ENCODE data around the gene CEL.

Gene CEL

GRCh38 chr9:133050142-133050541 lies 11.6 kb upstream of the CEL start:
- ChIA-PET CTCF (interaction anchor here (1.0 to 1.4 kb wide), 2 partner anchors 28 to 97 kb away, joined by 3 to 4 read pairs; no protein-coding TSS in a partner anchor), POLR2A (ENCODE audit: low non-redundant PET) (interaction anchor here (1.3 kb wide), 1 partner anchor 99 kb away, joined by 3 read pairs; no protein-coding TSS in a partner anchor)
- H3K27ac ChIP-seq = peak overlapping the region; percentile 49
- DNase-seq (ENCODE audit: low spot score) = no peak
- TF ChIP-seq CTCF (conservative IDR thresholded peaks at IDR 0.05; ENCODE audit: low read depth) = no peak

DNA sequence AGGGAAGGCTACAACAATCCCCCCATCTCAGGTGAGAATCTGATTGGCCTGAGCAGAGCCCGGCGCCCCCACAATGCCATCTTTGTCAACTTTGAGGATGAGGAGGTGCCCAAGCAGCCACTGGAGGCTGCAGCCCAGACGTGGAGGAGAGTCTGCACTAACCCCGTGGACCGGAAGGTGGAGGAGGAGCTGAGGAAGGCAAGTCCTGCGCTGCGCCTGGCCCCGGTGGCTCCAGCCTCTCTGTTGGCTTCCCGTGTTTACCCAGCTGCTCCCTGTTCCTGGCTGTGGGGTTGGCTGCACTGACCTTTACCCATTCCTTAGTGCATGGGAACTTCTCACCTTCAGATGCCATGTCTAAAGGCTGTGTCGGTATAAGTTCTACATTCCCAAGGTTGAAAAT lies 11.0 kb upstream of the CEL start:
- ChIA-PET CTCF (interaction anchor here (1.0 to 1.4 kb wide), 2 partner anchors 29 to 96 kb away, joined by 3 to 4 read pairs; no protein-coding TSS in a partner anchor), POLR2A (ENCODE audit: low non-redundant PET) (interaction anchor here (1.3 kb wide), 1 partner anchor 99 kb away, joined by 3 read pairs; no protein-coding TSS in a partner anchor)
- DNase-seq (ENCODE audit: low spot score) = no peak
- no peak for TF ChIP-seq CTCF (conservative IDR thresholded peaks at IDR 0.05; ENCODE audit: low read depth)
- peak overlapping the region; percentile 49 for H3K27ac ChIP-seq

DNA sequence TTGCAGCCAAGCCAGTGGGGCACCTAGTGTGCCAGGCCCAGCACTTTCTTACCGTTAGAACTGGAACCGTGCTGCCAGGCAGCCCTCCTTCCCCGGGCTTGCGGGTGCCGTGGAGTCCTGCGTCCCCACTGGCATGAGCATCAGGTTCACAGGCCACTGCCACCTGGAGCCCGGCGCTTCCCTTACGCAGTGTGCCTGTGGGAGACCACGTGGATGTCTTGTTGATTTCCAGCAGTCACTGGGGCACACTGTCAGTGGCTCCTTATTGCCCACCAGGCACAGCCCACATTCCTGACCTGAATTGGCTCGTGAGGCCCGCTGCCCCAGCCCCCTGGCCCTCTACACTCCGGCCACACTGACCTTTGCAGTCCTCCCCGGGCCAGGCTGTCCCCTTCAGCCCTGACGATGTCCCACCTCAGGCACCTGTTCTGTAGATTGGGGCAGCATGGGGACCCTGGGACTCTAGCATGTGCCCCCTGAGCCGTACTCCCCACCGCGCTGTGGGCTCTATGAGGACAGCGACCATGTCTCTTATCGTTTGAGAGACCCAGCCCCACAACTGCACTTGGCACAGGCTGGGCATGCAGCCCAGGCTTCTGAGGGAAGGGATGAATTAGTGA lies 10.4 kb upstream of the CEL start:
- ChIA-PET POLR2A (ENCODE audit: low non-redundant PET) (no interaction called here), CTCF (interaction anchor here (0.5 to 1.6 kb wide), 4 partner anchors 27 to 96 kb away, joined by 3 to 4 read pairs (median 4); no protein-coding TSS in a partner anchor)
- DNase-seq (ENCODE audit: low spot score) = no peak
- H3K27ac ChIP-seq = peak overlapping the region; percentile 49; the same call in 1 of the 2 replicates
- no peak for TF ChIP-seq CTCF (conservative IDR thresholded peaks at IDR 0.05; ENCODE audit: low read depth)

DNA sequence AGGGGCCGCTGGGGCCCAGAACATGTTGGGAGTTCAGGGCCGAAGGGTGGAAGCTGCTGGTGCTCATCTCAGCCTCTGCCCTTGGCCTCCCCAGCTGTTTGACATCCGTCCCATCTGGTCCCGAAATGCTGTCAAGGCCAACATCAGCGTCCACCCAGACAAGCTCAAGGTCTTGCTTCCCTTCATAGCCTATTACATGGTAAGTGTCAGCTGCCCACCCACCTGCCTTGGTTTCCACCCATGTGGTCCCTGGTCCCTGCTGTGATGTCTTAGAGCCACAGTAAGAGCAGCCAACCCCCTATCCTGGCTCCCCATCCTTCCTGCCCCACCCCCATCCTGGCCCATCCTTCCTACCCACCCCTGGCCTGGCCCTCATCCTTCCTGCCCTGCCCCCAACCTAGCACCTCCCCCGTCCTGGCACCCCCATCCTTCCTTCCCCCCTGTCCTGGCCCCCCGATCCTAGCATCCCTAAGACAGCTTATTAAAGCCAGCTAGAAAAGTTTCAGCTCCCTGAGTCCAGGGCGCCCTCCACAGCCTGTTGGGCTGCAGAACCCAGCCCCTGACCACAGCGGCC lies 9.7 kb upstream of the CEL start:
- CTCF ChIA-PET = interaction anchor here (0.6 to 1.6 kb wide), 3 partner anchors 9 to 92 kb away, joined by 3 to 4 read pairs (median 3); no protein-coding TSS in a partner anchor
- POLR2A ChIA-PET (ENCODE audit: low non-redundant PET) = no interaction called here
- H3K27ac ChIP-seq = peak overlapping the region; percentile 49
- no peak for TF ChIP-seq CTCF (conservative IDR thresholded peaks at IDR 0.05; ENCODE audit: low read depth)
- no peak for DNase-seq (ENCODE audit: low spot score)

GRCh38 chr9:133054194-133054890 lies 7.4 kb upstream of the CEL start:
- POLR2A ChIA-PET (ENCODE audit: low non-redundant PET) = no interaction called here
- H3K27ac ChIP-seq = peak overlapping the region; percentile 97
- CTCF ChIA-PET = interaction anchor here (0.6 to 0.7 kb wide), 2 partner anchors 70 to 203 kb away, joined by 3 to 5 read pairs; no protein-coding TSS in a partner anchor
- TF ChIP-seq CTCF (conservative IDR thresholded peaks at IDR 0.05; ENCODE audit: low read depth) = no peak
- DNase-seq (ENCODE audit: low spot score) = no peak

- CTCF ChIA-PET = interaction anchor here (0.6 to 0.7 kb wide), 2 partner anchors 58 to 71 kb away, joined by 5 read pairs; no protein-coding TSS in a partner anchor
- H3K27ac ChIP-seq = peak overlapping the region; percentile 97
- POLR2A ChIA-PET (ENCODE audit: low non-redundant PET) = no interaction called here
- TF ChIP-seq CTCF (conservative IDR thresholded peaks at IDR 0.05; ENCODE audit: low read depth) = no peak
- DNase-seq (ENCODE audit: low spot score) = no peak
Observed at GRCh38 chr9:133054966-133055365, 6.8 kb upstream of the CEL start.
